Hindlimb muscle (tissue), 1 donor: Measurements from ENCODE around the gene JHY. TPM values are rescaled to one million over a fixed set of nuclear protein-coding genes. Genes with fewer than 3 reads are reported as not detected.
A peak's percentile ranks its signal among the peaks of the same experiment; 100 is the strongest.

Experiments used
- DNase-seq: peaks from one replicate; pipeline ENCODE4 v3.0.0-alpha.2; 2013
- polyA plus RNA-seq: library from polyadenylated mRNA; unstranded; fragments of 120-200 nt; gene quantifications from one replicate; pipeline ENCODE4 v1.2.1, GENCODE V29; 2013; ENCODE audit not compliant: insufficient read length

Gene JHY
- polyA plus RNA-seq, 1 donor, result 1.4 TPM

DNA sequence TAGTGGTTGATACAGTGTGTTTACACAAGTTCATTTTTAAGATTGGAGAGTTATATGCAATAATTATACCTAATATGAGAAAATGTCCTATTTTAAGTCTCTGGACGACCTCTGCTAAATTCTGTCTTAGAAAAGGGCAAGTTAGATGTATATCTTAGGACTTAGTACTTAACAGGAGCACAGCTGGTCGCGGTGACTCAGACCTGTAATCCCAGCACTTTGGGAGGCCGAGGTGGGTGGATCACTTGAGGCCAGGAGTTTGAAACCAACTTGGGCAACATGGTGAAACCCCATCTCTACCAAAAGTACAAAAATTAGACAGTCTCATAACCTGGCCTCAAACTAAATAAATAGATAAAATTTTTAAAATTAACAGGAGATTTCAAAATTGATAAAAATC, 71.9 kb downstream of the JHY start:
- no peak for DNase-seq

DNA sequence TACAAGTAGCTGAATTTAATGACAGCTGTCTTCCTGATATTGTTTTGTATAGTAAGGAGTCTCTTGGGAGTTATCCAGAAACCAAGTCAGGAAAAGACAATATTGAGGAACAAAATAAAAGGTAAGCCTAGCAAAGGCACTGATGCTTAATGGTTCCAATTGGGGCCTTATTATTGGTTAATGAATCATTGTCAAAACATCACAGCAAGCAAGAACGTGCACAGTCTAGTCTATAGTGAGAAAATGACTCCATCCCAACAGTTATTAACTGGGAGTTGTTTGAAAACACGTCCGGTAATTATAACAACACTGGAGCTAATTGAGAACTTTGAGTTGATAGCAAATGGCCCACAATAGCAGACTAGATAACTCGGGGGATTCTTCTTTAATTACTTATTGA, 81.4 kb downstream of the JHY start:
- no peak for DNase-seq

DNA sequence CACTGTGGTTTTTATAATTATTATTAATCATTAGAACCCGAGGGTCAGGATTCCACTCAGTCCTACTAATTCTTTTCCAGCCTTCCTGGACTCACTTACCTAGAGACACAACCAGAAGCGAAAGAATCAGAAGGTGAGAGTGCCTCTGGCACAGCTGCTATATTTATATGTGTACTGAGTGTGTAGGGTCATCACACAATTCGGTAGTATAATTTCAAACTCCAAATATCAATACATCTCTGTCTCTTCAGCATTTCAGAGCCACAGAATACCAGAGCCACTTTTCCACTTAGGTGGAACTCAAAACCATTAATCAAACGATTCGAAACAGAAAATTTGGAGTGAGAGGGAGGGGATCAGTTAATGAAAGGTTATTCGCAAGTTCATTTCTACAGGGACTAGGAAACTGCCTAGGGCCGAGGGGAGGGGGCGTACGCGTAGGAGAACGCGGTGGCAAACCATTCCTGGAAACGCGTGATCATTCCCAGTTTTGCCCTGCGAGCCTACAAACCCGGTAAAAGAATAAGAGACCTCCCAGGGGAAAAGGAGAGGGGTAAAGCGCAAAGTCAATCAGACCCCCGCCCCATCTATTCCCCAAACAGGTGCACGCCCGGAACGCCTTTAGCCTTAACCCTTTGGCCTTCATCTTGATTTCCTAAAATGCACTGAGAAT, 93.6 kb downstream of the JHY start:
- no peak for DNase-seq

DNA sequence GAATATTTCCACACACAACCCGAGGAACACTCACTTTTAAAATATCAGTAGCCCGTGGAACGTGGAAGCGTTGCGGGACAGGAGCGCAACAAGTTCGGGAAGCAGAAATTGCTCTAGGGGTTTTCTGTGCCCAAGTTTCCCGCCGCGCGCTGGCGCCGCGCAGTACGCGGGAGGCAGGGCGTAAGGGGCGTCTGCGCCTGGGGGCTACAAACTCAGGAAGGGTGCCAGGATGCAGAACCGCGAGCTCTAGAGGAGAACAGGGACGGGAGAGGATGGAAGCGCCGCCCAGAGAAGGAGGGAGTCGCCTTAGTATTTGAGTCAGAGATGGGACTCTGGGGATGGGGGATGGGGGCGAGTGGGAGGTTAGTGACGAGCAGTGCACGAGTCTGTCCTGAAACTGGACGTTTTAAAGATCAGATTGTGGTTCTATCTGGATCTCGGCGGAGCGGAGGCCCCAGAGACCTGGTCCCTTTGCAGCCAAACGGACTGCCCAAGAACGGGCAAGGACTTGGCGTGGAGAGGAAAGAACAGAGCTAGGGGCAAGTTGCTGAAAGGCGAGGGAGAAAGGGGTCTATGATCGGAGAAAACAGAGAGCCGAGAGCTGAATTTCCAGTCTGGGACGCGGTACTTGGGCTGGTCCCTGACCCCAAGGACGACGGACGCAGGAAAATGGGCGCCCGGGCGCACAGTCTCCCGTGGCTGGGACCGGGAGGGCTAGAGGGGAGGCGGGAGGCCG, 94.3 kb downstream of the JHY start:
- no peak for DNase-seq

DNA sequence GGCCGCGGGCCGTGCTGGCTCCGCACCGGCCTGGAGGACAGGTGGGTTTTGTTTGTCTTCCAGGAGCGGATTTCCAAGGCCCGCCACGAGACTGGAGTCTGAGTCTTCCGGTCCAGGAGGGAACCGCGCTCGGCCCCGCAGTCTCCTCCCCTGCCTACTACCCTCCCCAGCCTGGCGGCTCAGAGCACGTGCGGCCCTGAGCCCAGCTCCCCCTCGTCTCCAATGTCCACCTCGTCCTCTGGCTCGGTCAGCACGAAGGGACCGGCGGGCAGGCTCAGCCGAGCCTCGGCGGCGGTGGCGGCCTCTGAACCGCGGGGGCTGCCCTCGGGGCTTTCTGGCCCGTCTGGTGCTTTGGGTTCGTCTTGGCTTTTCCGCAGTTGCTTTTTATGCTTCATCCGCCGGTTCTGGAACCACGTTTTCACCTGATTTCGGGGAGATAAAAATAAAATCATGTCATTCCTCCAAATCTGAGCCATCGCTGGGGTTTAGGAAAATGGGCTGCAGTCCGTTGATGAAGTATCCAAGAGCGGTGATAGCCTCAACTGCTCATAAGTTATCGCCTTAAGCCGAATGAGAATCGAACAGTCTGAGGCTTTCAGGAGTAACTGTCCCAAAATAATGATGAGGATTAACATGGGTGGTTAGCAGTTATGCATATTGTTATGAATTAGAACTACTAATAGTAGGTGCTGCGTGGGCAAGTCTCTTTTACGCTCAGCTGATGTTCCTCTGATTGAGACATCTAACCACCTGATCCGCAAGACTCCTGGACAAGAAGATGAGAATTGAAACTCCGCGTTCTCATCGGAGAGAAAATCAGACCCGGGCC, 95.1 kb downstream of the JHY start:
- DNase-seq, result no peak

DNA sequence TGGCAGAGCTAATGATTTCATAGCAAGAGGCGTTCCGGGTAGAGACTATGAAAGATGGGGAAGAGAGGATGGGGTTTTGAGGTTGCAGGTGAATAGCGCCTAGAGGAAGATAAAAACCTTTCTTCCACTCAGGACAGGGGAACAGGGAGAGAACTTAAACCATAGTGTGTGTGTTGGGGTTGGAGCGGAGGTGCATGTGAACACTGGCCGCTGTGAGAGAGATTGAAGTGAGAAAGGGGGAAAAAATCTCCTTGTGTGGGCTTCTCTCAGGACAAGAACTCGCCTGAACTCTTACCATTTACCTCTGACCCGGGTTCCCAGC, 95.7 kb downstream of the JHY start:
- DNase-seq, result no peak

DNA sequence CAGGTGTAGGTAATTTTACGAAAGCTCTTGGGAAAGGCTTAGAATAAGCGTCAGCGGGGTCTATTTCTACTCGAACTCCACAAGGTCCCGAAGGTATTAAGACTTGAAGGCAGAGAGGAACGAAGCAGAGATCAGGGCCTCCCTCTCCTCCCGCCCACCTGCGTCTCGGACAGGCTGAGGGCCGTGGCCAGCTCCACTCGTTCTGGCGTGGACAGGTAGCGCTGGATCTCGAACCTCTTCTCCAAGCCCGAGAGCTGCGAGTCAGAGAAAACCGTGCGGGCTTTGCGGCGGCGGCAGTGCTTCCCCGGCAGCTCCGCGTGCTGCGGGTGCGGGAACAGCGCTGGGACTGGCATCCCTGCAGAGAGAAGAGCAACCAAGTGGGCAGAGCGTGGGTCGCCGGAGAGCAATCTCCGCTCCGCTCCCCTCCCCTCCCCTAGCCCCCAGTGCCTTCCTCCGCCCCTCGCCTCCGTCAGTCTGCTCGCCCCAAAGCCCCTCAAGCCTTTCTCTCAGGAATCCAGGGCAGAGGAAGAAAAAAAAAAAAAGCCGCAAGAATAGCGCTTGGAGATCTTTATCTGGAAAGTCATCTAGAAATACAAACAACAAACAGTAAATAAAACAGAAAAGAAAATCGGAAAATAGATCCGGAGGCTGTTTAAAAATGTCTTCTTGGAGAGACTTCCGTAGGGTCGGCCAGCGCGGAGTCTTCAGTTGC, 96.7 kb downstream of the JHY start:
- DNase-seq, result no peak

DNA sequence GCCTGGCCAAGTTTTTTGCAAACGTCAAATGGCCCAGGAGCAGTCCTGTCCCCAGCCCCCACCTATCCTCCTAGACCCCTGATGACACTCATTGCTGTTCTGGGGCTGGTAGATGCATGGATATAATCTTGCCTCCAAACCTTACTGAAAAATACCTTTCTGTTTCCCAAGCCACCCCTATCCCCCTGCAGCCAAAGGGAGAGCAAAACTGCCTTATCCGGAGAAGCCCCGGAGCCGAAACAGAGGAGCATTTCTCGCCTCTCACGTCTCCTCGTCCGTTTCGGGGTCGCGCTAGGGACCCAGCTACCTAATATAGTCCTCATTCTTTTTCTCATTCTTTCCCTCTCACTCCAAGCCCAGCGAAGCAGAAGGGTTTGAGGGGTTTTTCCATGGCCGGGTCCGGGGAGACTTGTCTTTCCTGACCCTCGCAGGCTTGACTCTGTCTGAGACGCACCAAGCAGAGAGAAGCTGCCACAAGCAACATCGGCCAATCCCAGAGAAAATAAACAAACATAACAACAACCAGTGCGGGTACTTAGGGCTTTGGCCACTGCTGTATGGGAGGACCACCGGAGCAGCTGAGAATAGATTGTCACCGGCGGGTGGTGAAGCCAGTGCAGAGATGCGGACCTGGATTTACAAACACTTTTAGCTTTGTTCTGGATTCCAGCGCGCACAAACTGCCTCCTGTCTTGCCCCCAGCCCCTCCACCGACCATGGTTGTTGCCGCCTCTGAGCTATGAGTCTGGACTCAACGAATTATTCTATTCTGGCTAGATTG, 97.4 kb downstream of the JHY start:
- no peak for DNase-seq

DNA sequence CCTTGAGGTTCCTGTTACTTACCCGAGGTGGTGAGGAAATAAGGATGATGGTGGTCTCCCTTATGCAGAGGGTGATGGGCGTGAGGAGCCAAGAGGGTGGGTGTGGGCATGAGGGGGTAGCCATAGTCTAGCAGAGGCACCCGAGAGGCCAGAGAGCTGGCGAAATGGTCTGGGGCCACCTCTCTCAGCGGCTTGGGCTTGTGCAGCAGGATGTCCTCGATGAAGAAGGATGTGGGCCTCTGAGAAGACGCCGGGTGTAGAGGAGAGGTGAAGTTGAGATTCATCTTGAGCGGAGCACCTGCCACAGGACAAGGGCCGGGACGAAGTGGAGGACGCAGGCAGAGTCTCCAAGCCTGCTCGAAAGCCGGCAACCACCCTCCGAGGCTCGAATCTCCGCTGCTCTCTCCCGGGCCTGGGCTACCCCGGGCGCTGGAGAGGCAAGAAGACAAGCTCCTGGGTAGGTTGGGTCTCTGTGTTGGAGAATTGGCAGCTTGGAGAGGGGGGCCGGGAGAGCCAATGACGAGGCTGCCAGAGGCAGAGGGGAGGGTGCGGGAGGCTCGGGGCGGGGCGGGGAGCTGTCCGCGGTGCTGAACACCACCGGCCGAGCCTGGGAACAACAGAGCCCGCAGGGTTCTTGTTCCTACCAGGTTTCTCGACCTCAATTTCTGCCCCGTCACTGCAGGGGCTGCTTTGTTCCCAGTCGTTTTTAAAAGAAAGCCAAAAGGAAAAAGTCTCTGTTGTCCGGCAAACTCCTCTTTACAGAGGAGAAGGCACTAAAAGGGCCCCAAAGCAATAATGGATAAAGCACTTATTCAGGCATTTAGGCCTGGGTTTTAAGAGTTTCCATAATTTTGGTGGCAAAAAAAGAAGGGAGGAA, 99.1 kb downstream of the JHY start, which contains the start of gene BSX:
Gene BSX, minus strand, starts transcription at position 447 of the 877 bp plus-strand sequence. Its CDS starts 163 bp downstream, at position 284.
- DNase-seq, result peak; percentile 50

DNA sequence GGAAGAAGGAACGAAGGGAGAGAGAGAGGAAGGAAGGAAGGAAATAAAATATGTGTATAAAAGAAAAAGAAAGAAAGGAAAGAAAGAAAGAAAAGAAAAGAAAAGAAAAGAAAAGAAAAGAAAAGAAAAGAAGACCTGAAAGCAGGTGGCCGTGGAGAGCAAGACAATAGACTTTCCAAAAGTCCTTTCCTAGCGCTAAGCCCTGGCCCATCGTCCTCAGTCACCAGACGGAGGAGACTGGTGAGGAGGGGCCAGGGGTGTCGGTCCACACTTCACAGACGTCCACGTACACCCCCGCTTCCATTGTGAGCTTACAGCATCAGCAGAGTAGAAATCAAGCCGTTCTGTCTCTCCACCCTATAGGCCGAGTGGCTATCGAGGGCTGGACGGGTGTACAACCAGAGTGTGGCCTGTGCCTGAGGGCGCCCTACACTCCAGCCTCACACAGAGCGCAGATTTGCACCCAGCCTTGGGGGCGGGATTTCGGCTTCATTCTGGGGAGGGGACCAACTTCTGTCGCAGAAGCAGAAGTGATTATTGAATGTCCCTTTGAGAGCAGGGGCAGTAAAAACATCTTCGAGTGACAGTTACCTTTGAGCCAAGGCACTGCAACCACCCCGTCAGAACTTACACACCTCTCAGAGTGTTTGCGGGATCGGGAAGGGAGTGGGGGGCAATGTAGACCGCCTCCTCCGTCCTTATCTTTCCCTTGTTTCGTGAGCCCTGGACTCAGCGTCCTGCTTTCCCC, 101.1 kb downstream of the JHY start:
- DNase-seq, result no peak

DNA sequence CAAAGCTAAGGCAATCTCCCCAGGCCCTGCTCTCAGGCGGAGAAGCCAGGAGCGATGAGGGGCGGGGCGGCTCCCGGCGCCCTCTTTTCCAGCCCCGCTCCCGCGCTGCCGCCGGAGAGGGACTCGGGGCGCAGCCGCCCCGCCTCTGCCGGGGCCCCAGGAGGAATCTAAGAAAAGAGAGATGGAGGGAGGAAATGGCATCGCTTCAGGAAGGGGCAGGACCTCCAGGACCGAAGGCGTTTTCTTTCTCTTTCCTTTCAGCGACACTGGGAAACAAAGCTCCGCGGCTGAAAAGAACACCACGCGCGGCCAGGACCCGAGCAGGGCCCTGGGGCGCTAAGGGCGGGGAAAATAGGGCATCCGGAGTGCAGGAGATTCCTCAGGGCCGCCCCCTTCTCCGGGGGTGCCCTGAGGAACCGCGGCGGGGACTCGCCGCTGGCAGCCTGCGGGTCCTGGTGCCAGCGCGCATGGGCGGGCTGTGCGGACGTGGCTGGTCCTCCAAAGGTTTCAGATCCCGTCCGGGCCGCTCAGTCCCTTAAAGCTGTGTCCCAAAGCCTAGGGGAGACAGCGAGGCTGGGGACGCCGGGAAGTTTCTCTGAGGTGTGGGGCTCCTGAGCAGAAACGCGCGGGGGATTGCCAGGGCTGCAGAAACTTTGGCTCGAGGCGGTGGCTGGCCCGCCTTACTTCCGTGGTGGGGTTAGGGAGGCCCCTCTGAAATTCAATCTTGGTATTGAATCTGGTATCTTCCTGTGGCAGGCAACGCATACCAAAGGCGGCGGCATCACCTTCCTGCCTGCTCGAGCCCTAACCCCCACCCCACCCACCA, 101.8 kb downstream of the JHY start:
- no peak for DNase-seq

DNA sequence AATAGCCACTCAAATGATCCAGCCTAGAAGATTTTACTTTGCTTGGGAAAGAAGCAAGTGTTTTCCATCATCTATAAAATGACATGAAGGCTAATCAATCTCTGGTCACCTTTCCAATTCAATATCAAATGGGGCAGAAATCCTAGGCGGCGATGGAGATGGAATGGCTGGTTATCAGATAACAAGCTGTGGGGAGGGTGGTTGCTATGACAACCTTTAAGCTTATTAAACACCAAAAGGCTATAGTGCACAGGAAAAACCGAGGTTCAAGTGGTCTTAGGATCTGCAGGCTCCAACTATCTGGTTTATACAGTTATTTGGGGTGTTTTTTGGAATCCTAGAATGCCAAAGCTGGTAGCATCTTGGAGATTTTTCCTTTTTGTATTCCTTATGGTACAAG, 113.0 kb downstream of the JHY start:
- DNase-seq, result no peak

DNA sequence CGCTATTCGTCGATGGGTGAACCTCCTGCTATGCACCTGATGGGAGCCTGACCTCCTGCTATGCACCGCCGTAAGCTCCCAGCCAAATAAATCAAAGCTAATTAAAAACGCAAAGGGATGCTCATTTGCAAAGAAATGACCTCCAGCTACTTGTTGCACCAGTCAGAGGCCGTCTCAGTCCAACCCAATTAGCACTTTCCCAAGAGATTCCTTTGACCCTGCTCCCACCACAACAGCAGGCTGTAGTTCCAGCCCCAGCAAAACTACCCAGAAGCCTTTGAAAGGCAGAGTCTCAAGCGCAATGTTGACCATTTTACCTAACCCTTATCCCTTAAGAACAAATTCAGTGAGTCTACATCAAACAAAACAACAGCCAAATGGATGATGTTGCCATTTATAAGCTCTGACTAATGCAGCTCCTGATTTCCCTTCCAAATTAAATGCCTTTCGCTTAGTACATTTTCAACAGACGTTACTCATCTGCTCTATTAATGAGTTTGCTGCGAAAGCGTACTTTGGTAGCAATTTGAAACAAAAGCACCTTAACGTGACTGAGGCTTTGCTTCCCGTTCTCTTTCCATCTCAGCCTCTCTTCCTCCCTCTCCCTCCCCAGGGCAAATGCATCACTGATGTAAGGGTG, 116.3 kb downstream of the JHY start:
- no peak for DNase-seq

DNA sequence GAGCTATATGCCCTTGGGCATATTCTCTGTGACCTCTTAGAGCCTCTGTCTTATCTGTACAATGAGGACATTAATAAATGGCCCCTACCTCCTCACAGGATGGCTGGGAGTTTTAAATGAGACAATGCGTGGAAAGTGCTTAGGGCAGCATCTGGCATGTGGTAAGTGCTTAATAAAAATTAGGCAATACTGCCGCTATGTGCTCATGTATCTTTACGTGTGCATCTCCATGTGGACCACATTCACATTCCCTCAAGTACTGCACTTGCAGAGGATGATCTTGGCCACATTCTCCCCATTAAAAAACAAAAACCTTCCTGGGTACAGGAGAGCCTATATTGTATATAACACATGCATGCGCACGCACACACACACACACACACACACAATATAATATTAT, 118.2 kb downstream of the JHY start:
- DNase-seq, result no peak

DNA sequence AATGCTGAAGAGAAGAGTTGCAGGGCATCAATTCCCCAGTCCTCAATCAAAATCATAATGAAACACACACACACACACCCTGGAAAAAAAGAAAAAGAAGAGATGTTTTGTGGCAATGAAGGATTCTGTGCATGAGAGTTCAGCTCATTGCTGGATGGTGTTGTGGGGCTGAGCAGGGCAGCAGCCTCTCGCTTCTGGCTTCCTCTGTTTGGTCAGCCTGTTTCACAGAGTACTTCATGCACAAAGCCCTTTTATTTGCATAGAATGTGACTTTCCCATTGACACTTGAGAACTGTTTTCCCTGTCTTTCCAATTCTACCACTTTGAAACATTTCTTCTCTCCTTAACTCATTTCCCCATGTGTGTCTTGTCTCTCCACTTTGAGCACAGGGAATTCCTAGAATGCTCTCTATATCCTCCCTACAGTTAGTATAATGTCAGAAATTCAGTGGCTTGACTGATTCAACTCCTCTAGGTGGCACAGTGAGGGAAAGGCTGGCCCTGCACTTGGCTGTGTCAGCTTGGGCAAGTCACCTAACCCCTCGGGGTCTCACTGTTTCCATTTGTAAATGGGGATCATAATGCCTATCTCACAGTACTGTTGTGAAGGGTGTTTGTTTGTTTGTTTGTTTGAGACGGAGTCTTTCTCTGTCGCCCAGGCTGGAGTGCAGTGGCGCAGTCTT, 124.4 kb downstream of the JHY start:
- no peak for DNase-seq
